Heart left ventricle (tissue), 13 donors: ENCODE measurements around the gene RAB24.

Experiments
- CTCF ChIP-seq, 12 donors: fragments of 200-600 bp; sonication (generic) in 4 of 12; IDR thresholded peaks; one replicate each; pipeline versions ENCODE4 v1.5.0 to v1.8.0; 2018 to 2022; ENCODE audit warnings: antibody characterized with exemption in 12 of 12, mild to moderate bottlenecking in 5 of 12
- POLR2A ChIP-seq, 2 donors: fragments of 450-650 bp; IDR thresholded peaks; one replicate each; pipeline ENCODE4 v1.6.1; 2017; ENCODE audit warnings: antibody characterized with exemption in 2 of 2, mild to moderate bottlenecking in 2 of 2, moderate library complexity in 2 of 2
- donor health status: ischemic (EF 13 %, LVEDD 7.1; RV severe dilation, severe dysfunction).
- donor health status: DM: no; HTN: yes; CAD: no.
- donor health status: DM: no; HTN: no; CAD: no.
- donor health status: ischemic (EF 25% LVEDD 6.9; RV normal size, moderate dysfunction).
- donor health status: ischemic (EF 25% LVEDD 5.7; RV mildly dilated, moderate dysfunction).
- donor health status: ischemic (EF 35%, LVEDD 5.7; RV mildly dilated, moderate dysfunction).
- donor health status: nonischemic (EF 11% LVEDD 7.7; RV severe dilation, severe dysfunction).
- donor health status: DM: yes; HTN: yes; CAD: no.
- donor health status: PGD.
- donor health status: ischemic (EF 29% LVEDD 5.4; RV normal size, mild dysfunction).
- donor health status: nonischemic (EF 23%, LVEDD 6.1; RV moderate dilation, normal function).

DNA sequence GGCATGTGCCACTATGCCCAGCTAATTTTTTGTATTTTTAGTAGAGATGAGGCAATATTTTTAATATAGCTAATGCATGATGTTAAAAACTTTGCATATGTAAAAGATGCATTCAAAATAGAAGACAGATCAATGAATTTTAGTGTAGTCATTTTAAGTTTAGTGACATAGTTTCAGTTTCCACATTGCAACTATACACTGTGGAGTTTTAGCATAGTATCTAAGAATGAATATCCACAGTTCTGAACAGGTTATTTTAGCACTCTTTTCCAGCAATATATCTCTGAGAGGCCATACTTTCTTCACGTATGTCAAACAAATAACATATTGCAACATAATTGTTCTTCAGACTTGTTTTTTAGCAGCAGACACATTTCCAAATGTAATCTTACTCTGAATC lies 39.3 kb downstream of the RAB24 start:
- no peak for TF ChIP-seq CTCF (IDR thresholded peaks at IDR 0.05)
- no peak for TF ChIP-seq POLR2A (IDR thresholded peaks at IDR 0.05)
